Panc1 (cell line): ENCODE results near the gene ATOH8.

ENCODE experiments used
- CTCF ChIP-seq: fragments of 450-650 bp; IDR thresholded peaks from 2 replicates; pipeline ENCODE4 v1.5.1; 2017; ENCODE audit warnings: mild to moderate bottlenecking
- POLR2AphosphoS5 ChIP-seq: IDR thresholded peaks from 2 replicates; pipeline ENCODE4 v1.6.1; 2012; ENCODE audit warnings: mild to moderate bottlenecking, low read depth, low read length, moderate library complexity
- REST ChIP-seq, 2 experiments: IDR thresholded peaks; 2 replicates each; pipeline ENCODE4 v1.6.1; 2011 to 2012; ENCODE audit warnings: low read depth in 2 of 2, control low read depth in 1 of 2, low read length in 1 of 2, mild to moderate bottlenecking in 1 of 2, moderate library complexity in 1 of 2; ENCODE audit not compliant: insufficient read depth in 1 of 2
- TCF7L2 ChIP-seq: IDR thresholded peaks from 2 replicates; pipeline ENCODE4 v1.6.1; 2011; ENCODE audit warnings: mild to moderate bottlenecking, low read depth, low read length, inconsistent platforms

- no peak for TF ChIP-seq CTCF
- no peak for TF ChIP-seq REST (IDR thresholded peaks at IDR 0.05; ENCODE audit: insufficient read depth in 1 of 2, low read depth in 2 of 2, low read length in 1 of 2)
- TF ChIP-seq POLR2AphosphoS5: no peak
- TF ChIP-seq TCF7L2: no peak
Measured at GRCh38 chr2:85706063-85706462, 47.7 kb upstream of the ATOH8 start.
